GM21526 (cell line): Measurements from ENCODE around the gene TMTC1.

Experiments used
- ATAC-seq: cut with Tn5 transposase; IDR thresholded peaks from one replicate; pipeline ENCODE4 v1.9.1; 2021; ENCODE audit warnings: moderate library complexity; ENCODE audit not compliant: unreplicated experiment, low FRiP score

TMTC1 gene

GRCh38 chr12:29714966-29715365, 68.8 kb downstream of the TMTC1 start:
- ATAC-seq, result no peak

DNA sequence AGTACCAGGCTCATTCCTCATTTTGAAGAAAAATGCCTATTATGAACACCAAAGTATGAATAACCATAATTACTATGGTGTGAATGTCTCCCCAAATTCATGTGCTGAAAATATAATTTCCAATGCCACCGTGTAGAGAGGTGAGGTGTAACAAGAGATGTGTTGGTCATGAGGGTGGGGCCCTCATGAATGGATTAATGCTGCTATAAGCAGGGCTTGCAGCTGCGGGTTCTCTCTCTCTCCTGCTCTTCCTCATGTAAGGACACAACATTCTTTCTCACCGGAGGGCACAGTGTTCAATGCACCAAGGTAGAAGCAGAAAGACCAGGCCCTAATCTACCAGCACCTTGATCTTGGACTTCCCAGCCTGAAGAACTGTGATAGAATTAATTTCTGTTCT, 70.0 kb downstream of the TMTC1 start:
- ATAC-seq, result no peak

DNA sequence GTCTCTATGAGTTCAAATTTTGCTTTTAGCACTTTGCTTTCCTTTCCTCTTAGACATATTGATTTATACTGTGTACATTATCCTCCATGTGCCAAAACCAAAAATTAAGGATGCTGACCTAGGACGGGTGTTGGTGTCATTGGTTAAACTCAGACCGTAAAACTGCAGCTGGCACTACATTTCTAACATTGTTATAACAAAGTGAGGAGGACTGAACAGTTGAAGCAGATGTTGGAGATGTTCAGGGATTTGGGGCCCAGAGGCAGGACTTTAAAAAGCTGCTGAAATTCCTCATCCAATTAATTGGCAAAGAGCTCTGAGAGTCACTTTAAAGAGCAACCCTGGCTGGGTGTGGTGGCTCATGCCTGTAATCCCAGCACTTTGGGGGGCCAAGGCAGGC, 72.4 kb downstream of the TMTC1 start:
- ATAC-seq, result no peak

- ATAC-seq, result no peak
Measured at GRCh38 chr12:29710104-29710503, 73.6 kb downstream of the TMTC1 start.

DNA sequence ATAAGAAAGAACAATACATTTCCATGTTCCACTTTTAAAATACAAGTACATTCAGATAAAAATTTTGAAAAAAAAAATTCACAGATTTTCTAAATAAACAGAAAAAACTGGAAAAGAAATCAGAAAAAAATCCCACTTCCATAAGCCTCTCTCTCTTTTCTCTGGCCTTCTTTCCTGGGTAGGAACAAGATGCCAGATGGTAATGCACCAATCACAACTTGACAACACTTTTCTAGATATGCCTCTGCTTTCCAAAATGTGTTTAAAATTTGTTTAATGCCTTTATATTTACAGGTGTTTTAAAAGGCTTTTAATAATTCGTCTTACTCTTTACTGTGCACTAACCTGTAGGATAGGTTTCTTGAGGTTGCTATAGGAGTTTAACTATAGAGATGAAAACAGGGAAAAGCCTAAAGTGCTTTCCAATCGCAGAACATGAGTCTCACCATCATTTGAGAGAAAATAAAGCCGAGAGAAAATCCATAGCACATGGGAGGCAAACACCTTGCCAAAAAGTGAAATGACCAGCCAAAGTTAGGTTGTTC, 74.2 kb downstream of the TMTC1 start:
- no peak for ATAC-seq

- ATAC-seq, result no peak
Measured at GRCh38 chr12:29709054-29709453, 74.7 kb downstream of the TMTC1 start.

- no peak for ATAC-seq
Measured at GRCh38 chr12:29707846-29708245, 75.9 kb downstream of the TMTC1 start.

DNA sequence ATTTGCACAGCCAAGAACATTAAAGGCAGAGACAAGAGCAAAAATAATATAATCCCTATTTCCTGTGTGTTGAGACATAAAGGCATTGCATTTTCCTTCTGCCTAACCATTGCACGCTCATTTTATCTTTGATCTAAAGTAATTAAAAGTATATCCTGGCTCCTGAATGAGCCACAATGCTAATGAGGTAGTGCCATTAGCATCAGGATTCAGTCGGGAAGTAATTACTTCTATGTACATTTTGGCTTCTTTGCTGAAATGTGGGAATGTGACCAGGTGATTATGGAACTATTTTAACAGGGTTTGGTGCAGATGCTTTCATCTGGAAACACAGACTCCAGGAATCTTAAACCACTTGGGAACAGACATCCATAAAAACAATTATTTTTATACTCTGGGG, 77.4 kb downstream of the TMTC1 start:
- ATAC-seq, result no peak

DNA sequence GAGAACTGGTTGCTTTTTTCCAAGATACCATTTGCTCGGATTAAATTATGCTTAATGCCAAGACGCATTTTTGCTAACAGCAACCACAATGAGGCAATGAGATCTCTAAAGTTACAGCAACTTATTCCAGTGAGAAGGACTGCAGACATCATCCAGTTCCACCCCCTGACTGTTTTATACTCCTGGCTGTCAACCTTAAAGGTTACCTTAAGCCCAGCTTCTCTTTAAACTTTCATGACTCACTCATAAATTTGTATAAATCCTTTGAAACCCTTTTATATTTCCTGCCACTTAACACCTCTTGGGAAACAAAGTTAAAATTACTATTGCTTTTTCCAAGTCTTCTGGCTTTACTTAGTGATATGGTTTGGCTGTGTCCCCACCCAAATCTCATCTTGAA, 80.2 kb downstream of the TMTC1 start:
- no peak for ATAC-seq

DNA sequence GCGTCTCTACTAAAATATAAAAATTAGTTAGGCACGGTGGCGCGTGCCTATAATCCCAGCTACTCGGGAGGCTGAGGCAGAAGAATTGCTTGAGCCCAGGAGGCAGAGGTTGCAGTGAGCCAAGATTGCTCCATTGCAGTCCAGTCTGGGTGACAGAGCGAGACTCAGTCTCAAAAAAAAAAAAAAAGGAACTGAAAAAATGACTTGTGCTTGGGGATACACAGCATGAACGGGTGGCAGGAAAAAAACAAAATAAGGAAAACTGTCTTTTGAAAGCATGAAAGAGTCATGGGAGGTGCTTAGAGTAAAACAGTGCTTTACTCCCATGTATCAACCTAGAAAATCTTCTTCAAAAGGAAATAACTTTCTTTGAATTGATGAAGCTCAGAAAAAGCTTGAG, 80.8 kb downstream of the TMTC1 start:
- ATAC-seq, result no peak

- no peak for ATAC-seq
Measured at GRCh38 chr12:29702222-29702621, 81.5 kb downstream of the TMTC1 start.

- ATAC-seq, result no peak
Measured at GRCh38 chr12:29700761-29701481, 82.8 kb downstream of the TMTC1 start.

DNA sequence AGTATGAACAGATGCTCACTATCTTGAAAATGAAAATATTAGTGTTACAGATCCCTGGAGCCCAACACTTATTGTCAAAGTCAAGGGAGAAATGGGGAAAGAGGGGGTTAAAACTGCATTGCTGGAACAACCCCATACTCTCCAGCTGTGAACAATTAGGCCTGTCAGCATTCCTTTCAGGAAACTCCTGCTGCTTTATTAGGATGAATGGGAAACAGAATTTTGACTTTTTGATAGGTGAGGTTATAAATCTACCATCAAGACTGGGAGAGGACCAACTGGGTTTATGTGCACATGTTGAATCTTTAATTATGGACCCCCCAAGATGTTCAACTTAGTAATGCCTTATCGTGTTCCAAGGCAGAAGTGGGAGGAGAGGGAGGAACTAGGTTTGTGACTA, 85.0 kb downstream of the TMTC1 start:
- no peak for ATAC-seq

DNA sequence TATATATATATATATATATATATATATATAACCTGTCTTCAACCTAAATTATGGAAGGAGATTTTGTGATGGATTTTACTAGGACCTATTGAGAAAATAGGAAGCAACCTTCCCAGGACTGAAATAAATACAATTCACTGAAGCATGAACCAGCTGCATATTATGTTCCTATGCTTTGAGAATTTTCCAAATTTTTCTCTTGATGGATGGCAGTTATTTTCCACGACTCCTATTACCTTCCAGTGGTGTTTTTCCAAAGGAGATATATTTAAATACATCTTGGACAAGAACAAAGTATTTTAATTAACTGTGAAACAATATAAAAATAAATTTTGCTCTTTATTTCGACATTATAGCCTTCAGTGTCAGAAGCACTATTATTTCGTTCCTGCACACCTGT, 87.9 kb downstream of the TMTC1 start:
- ATAC-seq, result no peak

- ATAC-seq, result no peak
Measured at GRCh38 chr12:29695026-29695425, 88.7 kb downstream of the TMTC1 start.

DNA sequence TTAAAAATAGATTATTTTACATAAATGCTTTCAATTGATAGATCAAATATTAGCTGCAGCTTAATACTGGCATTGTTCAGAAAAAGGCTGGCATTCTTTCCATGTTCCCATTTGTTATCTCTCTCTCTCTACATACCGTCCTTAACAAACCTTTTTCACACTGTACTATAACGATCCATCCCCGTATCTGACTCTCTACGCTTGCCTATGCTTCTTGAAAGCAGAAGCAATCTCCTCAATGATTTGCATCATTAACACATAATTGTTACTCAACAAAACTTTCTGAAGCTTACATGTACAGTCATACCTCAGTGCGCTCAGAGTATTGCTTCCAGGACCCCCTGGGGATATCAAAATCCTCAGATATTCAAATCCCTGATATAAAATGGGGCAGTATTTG, 89.7 kb downstream of the TMTC1 start:
- ATAC-seq, result no peak

DNA sequence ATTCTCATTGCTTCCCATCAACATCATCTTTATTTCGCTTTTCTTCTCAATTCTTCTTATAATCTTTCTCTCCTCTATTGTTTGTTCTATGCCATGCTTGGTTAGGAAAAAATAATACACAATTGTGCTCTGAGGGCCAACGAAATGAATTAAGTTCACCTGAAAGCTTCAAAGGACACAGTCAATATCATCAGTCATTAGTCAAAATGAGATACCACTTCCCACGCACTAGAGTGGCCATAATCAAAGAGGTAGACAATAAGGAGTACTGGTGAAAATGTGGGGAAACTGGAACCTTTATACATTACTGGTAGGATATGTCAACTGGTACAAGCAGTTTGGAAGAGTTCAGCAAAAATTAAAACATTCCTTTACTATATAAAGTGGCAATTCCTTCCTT, 91.5 kb downstream of the TMTC1 start:
- no peak for ATAC-seq

- no peak for ATAC-seq
Measured at GRCh38 chr12:29691161-29691854, 92.4 kb downstream of the TMTC1 start.

GRCh38 chr12:29690728-29691127, 93.0 kb downstream of the TMTC1 start:
- no peak for ATAC-seq

- no peak for ATAC-seq
Measured at GRCh38 chr12:29688914-29689313, 94.8 kb downstream of the TMTC1 start.

- ATAC-seq, result no peak
Measured at GRCh38 chr12:29682088-29682487, 101.7 kb downstream of the TMTC1 start.

GRCh38 chr12:29681370-29681769, 102.4 kb downstream of the TMTC1 start:
- ATAC-seq, result no peak
